Mesodermal cell (in vitro differentiated cells): Measurements from ENCODE around the gene CDIP1.
A peak's percentile ranks its signal among the peaks of the same experiment; 100 is the strongest.

ENCODE experiments used
- H3K27ac ChIP-seq: 2 replicates; pipeline ENCODE4 v1.7.0; 2013; ENCODE audit warnings: mild to moderate bottlenecking, low read depth, low read length, moderate library complexity; ENCODE audit not compliant: severe bottlenecking
- H3K36me3 ChIP-seq: 2 replicates; pipeline ENCODE4 v1.7.1; 2013; ENCODE audit warnings: mild to moderate bottlenecking, low read length, moderate library complexity; ENCODE audit not compliant: control insufficient read depth, insufficient read depth
- H3K4me1 ChIP-seq: one replicate; pipeline ENCODE4 v1.7.1; 2013; ENCODE audit warnings: mild to moderate bottlenecking, low read length; ENCODE audit not compliant: insufficient read depth, control insufficient read depth, poor library complexity, severe bottlenecking
- H3K4me3 ChIP-seq: 2 replicates; pipeline ENCODE4 v1.7.0; 2013; ENCODE audit warnings: low read length, control low read depth, mild to moderate bottlenecking; ENCODE audit not compliant: insufficient read depth, poor library complexity, severe bottlenecking; ENCODE audit errors: extremely low read depth
- H3K9me3 ChIP-seq: 2 replicates; pipeline ENCODE4 v1.7.1; 2013; ENCODE audit warnings: mild to moderate bottlenecking, low read length, moderate library complexity; ENCODE audit not compliant: control insufficient read depth
- WGBS, 2 experiments: methylation state at CpG; one replicate each; pipeline ENCODE4 v1.1.5; 2013; ENCODE audit warnings: missing lambda C conversion rate in 2 of 2; ENCODE audit not compliant: insufficient coverage in 2 of 2; 5-methylcytosine and 5-hydroxymethylcytosine counted together

Gene CDIP1

DNA sequence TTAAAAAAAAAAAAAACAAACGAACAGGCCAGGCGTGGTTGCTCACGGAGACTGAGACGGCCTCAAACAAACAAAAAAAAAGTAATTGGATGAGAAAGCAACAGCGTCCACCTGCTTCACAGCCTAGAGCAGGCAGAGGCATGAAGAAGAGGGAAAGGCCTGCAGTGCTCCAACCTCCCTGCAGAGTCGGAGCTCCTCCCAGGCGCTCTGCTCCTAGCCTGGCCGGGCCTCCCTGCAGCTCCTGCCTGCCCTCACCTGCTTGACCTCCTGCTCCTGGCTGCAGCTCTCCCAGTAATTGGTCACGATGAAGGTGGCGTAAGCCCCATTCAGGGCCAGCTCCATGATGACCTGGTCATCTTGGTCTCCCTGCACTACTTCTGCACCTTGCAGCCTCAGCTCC is 69.6 kb downstream of the CDIP1 start:
- no peak overlapping the region for H3K4me3 ChIP-seq
- peaks cover 6% of the 10 kb centered on the region for H3K4me1 ChIP-seq
- no peak overlapping the region for H3K27ac ChIP-seq
- H3K36me3 ChIP-seq: peaks cover 16% of the 10 kb centered on the region
- 98% methylated on average over 9 to 10 of the region's 10 CpGs for whole genome bisulfite sequencing, 2 experiments
- H3K9me3 ChIP-seq: no peaks in the 10 kb centered on the region

DNA sequence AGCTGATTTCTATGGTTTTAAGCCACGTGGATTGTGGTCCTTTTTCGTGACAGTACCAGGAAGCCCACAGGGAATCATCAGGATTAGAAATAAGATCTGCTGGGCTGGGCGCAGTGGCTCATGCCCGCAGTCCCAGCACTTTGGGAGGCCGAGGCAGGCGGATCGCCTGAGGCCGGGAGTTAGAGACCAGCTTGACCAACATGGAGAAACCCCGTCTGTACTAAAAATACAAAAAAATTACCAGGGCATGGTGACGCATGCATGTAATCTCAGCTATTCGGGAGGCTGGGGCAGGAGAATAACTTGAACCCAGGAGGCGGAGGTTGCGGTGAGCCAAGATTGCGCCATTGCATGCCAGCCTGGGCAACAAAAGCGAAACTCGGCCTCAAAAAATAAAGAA is 70.7 kb downstream of the CDIP1 start:
- Histone ChIP-seq H3K36me3 (peaks cover 18% of the 10 kb centered on the region), H3K9me3 (no peaks in the 10 kb centered on the region), H3K27ac (no peak overlapping the region), H3K4me1 (peaks cover 15% of the 10 kb centered on the region), H3K4me3 (no peak overlapping the region)
- WGBS, 2 experiments: 94 to 95% methylated on average over 15 to 16 of the region's 16 CpGs

DNA sequence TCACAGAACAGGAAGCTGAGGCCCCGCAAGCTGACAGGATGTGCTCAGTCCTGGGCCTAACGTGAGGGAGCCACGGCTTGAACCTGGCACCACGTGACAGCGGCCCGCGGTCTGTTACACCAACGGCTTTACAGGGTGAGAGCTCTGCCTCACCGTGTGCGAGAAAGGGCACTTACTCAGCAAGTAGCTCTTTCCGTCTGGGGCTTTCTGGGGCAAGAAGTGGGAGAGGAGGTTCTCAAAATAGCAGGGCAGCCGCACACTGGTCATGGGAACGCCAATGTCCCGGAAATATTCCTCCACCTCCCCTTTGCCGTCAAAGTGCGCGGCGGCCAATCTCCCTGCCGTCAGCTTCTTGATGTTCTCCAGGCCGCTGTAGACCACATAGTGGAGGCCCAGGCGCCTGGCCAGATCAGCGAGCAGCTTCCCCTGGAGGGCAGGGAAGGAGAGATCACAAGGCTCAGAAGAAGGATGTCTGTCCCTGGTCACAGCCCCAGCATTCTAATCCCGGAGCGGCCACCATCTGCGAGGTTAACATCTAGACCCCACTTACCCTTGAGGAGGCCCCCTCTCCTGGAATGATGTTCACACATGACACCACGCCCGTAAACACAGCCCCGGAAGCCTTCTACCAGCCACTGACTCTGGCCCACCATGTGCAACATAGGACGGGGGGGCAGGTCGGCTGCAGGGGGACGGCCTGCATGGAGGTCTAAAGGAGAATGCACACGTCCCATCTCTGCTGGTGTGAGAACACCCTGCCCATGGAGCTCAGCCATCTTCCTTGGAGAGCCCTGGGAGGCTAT is 72.4 kb downstream of the CDIP1 start:
- H3K27ac ChIP-seq: no peak overlapping the region
- H3K4me1 ChIP-seq: peaks cover 15% of the 10 kb centered on the region
- H3K4me3 ChIP-seq: no peak overlapping the region
- H3K36me3 ChIP-seq: peaks cover 25% of the 10 kb centered on the region
- H3K9me3 ChIP-seq: no peaks in the 10 kb centered on the region
- WGBS, 2 experiments: 94 to 98% methylated on average over 26 to 32 of the region's 32 CpGs

DNA sequence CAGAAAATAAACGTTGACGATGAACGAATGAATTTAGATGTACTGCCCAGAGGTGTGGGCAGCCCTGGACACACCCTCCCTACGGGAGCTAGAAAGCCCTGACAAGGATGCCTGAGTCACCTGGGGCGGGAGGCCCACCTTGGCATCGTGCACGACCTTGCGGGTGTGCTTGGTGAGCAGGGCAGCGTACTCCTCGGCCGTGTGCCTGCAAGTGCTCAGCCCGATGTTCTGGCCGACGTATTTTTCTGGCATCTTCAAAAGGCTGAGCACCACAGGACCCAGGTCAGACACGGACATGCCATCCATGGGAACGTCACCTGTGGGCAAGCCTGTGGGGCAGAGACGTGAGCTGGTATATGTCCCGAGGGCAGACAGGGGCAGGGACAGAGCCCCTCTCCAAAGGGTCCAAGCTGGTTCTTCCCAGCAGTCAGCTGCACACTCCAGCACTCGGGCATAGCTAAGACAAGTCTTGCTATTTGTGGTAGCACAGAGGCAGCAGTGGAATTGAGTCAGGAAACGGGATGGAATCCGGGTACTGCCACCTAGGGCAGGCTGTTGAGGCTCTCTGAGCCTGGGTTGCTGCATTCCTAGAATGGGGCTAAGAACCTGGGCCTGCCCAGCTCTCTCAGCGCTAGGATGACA is 74.9 kb downstream of the CDIP1 start:
- Histone ChIP-seq H3K36me3 (peaks cover 33% of the 10 kb centered on the region), H3K4me1 (peaks cover 15% of the 10 kb centered on the region), H3K27ac (peak overlapping the region; percentile 85), H3K9me3 (no peaks in the 10 kb centered on the region), H3K4me3 (no peak overlapping the region)
- 92 to 95% methylated on average over 21 to 22 of the region's 22 CpGs for WGBS, 2 experiments

DNA sequence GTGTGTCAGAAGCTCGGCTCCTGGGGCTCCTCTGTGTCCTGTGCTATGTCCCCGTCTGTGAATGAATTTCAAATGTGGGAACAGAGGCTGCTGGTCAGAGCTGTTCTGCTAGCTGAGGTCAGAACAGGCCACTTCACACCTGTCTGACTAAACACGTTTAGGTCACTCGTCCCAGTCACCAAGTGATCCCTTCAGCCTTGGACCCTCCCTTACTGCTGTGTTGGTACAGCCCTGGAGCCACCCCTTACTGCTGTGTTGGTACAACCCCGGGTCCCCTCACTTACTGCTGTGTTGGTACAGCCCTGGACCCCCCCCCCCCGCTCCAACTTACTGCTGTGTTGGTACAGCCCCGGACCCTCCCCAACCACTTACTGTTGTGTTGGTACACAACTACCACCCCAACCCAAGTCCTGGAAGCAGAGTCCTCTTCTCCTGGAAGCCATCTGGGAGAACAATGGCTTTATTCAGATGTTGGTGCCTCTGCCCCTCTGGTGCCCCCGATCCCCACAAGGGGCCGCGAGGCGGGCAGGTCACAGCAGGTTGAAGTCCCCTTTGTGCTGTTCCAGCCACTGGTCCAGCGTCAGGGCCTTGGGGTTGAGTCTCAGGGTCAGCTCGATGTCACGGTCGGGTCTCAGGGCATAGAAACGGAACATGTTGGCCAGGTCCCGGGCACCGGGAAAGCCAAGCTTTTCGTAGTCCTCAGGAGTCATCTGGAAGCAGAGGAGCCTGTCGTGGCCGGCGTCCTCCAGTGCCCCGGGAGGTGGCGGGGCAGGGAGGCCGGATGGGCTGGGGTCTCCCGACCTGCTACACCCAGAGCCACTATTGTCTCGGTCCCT is 77.1 kb downstream of the CDIP1 start:
- H3K27ac ChIP-seq: no peak overlapping the region
- peaks cover 15% of the 10 kb centered on the region for H3K4me1 ChIP-seq
- peaks cover 47% of the 10 kb centered on the region for H3K36me3 ChIP-seq
- H3K4me3 ChIP-seq: no peak overlapping the region
- H3K9me3 ChIP-seq: no peaks in the 10 kb centered on the region
- WGBS, 2 experiments: 90 to 92% methylated on average over 24 to 25 of the region's 27 CpGs

DNA sequence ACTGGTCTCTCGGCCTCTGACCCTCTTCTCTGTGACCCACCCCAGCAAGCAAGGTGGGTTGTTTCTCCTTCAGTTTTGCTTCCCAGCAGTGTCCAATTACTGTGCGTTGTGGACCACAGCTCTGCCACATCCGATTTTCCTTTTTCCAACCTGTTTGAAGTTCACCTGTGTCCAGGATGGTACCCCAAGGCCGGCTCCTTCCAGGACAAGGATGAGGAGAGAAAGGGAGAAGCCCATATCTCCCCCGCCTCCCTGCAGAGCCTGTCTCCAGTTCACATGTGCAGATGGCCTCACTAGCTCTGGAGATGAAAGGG is 77.7 kb downstream of the CDIP1 start:
- Histone ChIP-seq H3K4me1 (peaks cover 15% of the 10 kb centered on the region), H3K27ac (no peak overlapping the region), H3K9me3 (no peaks in the 10 kb centered on the region), H3K36me3 (peaks cover 53% of the 10 kb centered on the region), H3K4me3 (no peak overlapping the region)
- 91 to 97% methylated on average over 4 to 5 of the region's 5 CpGs for WGBS, 2 experiments
